ENCODE measurements around the gene GMDS. TPM values are rescaled to one million over a fixed set of nuclear protein-coding genes. Genes with fewer than 3 reads are reported as not detected.
A peak's percentile ranks its signal among the peaks of the same experiment; 100 is the strongest.

The GMDS gene
- total and polyA plus RNA-seq, 7 donors, result 2.8 to 6.6 (median 4.7) TPM

DNA sequence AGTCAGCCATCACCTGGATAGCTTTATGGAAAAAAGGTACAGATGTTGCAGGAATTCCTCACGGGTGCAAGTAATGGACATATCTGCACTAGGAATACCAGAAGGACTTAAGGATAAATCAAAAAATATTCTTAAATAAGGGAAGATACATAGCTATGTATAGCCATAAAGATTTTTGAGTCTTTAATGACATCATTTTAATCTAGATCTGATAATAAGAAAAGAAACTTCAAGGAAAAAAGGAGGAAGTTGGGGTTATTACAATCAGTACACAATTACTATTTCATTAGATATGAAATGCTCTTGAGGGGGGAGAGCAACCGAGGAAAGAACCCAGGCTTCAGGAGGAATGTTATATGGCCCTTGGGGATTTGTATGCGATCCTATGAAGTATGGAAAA, 525.5 kb downstream of the GMDS start:
- no peak overlapping the region for H3K27ac ChIP-seq
- WGBS, 3 donors, result 67 to 74% (median 74%) methylated on average over 3 of the region's 3 CpGs
- no peaks in the 10 kb centered on the region for H3K4me1 ChIP-seq
- no peak overlapping the region for H3K4me3 ChIP-seq
- H3K36me3 ChIP-seq (ENCODE audit: insufficient read depth in 1 of 2, low read depth in 1 of 2), result no peaks in the 10 kb centered on the region
- DNase-seq, result no peak
- ATAC-seq, result no peak
- TF ChIP-seq, protein P1, sequence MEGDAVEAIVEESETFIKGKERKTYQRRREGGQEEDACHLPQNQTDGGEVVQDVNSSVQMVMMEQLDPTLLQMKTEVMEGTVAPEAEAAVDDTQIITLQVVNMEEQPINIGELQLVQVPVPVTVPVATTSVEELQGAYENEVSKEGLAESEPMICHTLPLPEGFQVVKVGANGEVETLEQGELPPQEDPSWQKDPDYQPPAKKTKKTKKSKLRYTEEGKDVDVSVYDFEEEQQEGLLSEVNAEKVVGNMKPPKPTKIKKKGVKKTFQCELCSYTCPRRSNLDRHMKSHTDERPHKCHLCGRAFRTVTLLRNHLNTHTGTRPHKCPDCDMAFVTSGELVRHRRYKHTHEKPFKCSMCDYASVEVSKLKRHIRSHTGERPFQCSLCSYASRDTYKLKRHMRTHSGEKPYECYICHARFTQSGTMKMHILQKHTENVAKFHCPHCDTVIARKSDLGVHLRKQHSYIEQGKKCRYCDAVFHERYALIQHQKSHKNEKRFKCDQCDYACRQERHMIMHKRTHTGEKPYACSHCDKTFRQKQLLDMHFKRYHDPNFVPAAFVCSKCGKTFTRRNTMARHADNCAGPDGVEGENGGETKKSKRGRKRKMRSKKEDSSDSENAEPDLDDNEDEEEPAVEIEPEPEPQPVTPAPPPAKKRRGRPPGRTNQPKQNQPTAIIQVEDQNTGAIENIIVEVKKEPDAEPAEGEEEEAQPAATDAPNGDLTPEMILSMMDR (IDR thresholded peaks at IDR 0.05), result no peak
- H3K27me3 ChIP-seq (ENCODE audit: insufficient read depth in 3 of 3, low read length in 2 of 3), result no peaks in the 10 kb centered on the region
- intact Hi-C loops (cut with DNase I), result no loop called here
- no peaks in the 10 kb centered on the region for H3K9me3 ChIP-seq

DNA sequence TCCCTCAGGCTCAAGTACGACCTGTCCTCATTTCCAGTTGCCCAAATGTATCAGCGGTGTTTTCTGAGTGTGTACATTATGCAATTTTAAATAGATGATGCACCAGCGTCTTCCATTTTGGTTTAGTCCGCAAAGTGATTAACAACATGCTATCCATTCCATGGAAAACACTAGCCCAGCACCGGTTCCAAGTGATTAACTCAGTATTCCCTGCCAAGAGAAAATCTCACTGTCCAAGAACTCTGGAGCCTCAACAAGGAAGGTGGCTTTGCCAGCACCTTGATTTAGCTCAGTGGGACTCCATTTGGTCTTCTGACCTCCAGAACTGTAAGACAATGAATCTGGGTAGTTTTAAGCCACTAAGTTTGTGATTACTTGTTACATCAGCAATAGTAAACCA, 528.5 kb downstream of the GMDS start:
- Histone ChIP-seq H3K27me3 (ENCODE audit: insufficient read depth in 3 of 3, low read length in 2 of 3) (no peaks in the 10 kb centered on the region), H3K4me3 (no peak overlapping the region), H3K27ac (no peak overlapping the region), H3K4me1 (no peaks in the 10 kb centered on the region), H3K9me3 (no peaks in the 10 kb centered on the region), H3K36me3 (ENCODE audit: insufficient read depth in 1 of 2, low read depth in 1 of 2) (no peaks in the 10 kb centered on the region)
- peak in 3 of 4 donors; percentile 37 to 85 (median 67) for ATAC-seq
- intact Hi-C loops (cut with DNase I), result no loop called here
- WGBS, 3 donors, result 43 to 53% (median 51%) methylated on average over 5 of the region's 5 CpGs
- no peak for DNase-seq
- TF ChIP-seq, protein P1 (IDR thresholded peaks at IDR 0.05), result no peak

DNA sequence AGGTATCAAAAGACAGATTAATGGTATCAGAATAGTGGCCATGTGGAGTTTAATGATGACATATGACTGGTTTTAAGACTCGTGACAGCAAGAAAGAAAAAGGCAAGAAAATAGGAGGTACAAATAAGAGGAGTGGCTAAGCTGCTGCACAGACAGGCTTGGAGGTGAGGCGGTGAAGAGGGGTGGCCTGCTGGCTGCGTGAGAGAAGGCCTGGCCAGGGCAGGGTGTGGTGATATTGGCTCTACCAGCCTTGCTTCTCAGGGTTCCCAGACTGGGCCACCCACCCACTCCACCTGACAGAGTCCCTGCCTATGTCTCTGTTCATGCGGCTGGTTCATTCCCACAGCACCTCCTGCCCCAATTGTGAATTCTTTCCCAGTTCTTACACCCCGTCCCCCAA, 529.0 kb downstream of the GMDS start:
- H3K4me1 ChIP-seq, result no peaks in the 10 kb centered on the region
- H3K4me3 ChIP-seq, result no peak overlapping the region
- no peak overlapping the region for H3K27ac ChIP-seq
- intact Hi-C loops (cut with DNase I), result no loop called here
- no peaks in the 10 kb centered on the region for H3K9me3 ChIP-seq
- no peak for DNase-seq
- no peaks in the 10 kb centered on the region for H3K27me3 ChIP-seq (ENCODE audit: insufficient read depth in 3 of 3, low read length in 2 of 3)
- WGBS, 3 donors, result 84 to 87% (median 87%) methylated on average over 5 of the region's 5 CpGs
- TF ChIP-seq, protein P1 (IDR thresholded peaks at IDR 0.05), result no peak
- no peaks in the 10 kb centered on the region for H3K36me3 ChIP-seq (ENCODE audit: insufficient read depth in 1 of 2, low read depth in 1 of 2)
- peak in 1 of 4 donors; percentile 40 for ATAC-seq

DNA sequence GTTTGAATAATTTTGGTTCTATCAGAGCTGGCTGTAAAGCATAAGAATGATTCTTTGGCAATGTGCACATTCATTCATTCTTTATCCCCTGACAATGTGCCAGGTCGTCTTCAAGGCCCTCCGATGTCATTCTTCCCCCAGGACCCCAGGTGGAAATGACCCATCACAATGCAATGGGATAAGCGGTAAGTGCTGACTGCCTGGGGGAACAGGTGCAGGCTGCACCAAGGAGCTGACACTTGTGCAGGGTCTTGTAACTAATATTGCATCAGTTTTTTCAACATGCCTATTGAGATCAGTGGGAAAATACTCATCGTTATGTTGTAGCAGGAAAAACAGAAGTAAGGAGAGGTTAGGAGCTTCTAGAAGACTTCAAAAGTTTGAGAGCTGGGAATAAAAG, 530.1 kb downstream of the GMDS start:
- DNase-seq (no peak), ATAC-seq (no peak)
- intact Hi-C loops (cut with DNase I), result no loop called here
- no peaks in the 10 kb centered on the region for H3K9me3 ChIP-seq
- H3K27ac ChIP-seq, result no peak overlapping the region
- TF ChIP-seq, protein P1 (IDR thresholded peaks at IDR 0.05), result no peak
- 71 to 74% (median 73%) methylated on average over 4 of the region's 4 CpGs for WGBS, 3 donors
- no peaks in the 10 kb centered on the region for H3K36me3 ChIP-seq (ENCODE audit: insufficient read depth in 1 of 2, low read depth in 1 of 2)
- no peaks in the 10 kb centered on the region for H3K27me3 ChIP-seq (ENCODE audit: insufficient read depth in 3 of 3, low read length in 2 of 3)
- no peaks in the 10 kb centered on the region for H3K4me1 ChIP-seq
- H3K4me3 ChIP-seq, result no peak overlapping the region

DNA sequence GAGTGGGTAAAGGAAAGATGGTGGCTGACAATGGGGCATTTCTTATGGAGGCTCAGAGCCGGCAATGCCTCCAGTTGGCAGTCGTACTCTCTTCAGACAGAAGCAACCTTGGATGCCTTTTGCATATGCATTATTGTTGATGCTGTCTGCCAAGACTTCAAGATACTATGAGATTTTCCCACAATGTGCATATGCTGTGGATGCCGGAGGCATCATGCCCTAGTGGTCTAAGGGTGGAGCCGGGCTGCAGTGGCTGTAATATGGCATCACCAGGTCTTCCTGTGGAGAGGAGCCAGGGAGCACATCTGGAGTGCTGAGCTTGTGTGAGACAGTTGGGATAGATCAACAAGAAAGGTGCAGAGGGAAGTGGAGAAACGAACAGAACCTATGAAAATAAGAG, 530.8 kb downstream of the GMDS start:
- H3K9me3 ChIP-seq, result no peaks in the 10 kb centered on the region
- H3K27ac ChIP-seq, result no peak overlapping the region
- no peak for ATAC-seq
- intact Hi-C loops (cut with DNase I), result no loop called here
- no peak overlapping the region for H3K4me3 ChIP-seq
- no peaks in the 10 kb centered on the region for H3K4me1 ChIP-seq
- 91 to 95% (median 93%) methylated on average over 5 of the region's 5 CpGs for WGBS, 3 donors
- DNase-seq, result no peak
- H3K36me3 ChIP-seq (ENCODE audit: insufficient read depth in 1 of 2, low read depth in 1 of 2), result no peaks in the 10 kb centered on the region
- TF ChIP-seq, protein P1 (IDR thresholded peaks at IDR 0.05), result no peak
- H3K27me3 ChIP-seq (ENCODE audit: insufficient read depth in 3 of 3, low read length in 2 of 3), result no peaks in the 10 kb centered on the region

Data from psoas muscle (tissue), 8 donors.